HG03439 (cell line): ENCODE results near the gene KCNE1.
"Not testable (repeated sequence)": the region's sequence is repeated elsewhere in the genome, so short reads cannot be mapped to it uniquely, and the experiment has no call there.

Source experiments
- ATAC-seq: cut with Tn5 transposase; IDR thresholded peaks from one replicate; pipeline ENCODE4 v1.9.1; 2021; ENCODE audit warnings: mild to moderate bottlenecking, moderate library complexity; ENCODE audit not compliant: unreplicated experiment

The KCNE1 gene

DNA sequence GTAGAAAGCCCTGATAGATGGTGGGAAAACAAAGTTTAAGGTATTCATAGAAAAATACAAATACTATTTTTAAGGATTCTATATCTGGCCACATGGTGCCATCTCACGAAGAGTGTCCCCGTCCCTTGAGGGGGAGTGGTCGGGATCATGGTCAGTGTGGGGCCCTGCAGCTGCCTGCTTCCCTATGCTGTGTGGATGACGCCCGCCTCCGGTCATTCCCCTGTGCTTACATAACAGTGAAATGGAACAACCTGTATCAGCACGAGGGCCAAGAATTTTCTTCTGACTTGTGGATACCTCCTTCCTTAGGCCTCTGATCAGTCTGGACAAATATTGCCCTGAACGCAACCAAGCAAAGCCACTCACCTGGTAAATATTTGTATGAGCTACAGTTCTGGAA is 84.7 kb downstream of the KCNE1 start:
- not testable (repeated sequence) for ATAC-seq

- ATAC-seq = not testable (repeated sequence)
These were observed 88.2 kb downstream of the KCNE1 start, which contains the start of gene SMIM34 for GRCh38 chr21:34423805-34424204. SMIM34 (minus strand) TSS chr21:34423951; CDS start chr21:34423839, 112 bp downstream.

GRCh38 chr21:34417448-34418077 is 94.4 kb downstream of the KCNE1 start:
- ATAC-seq = not testable (repeated sequence)

DNA sequence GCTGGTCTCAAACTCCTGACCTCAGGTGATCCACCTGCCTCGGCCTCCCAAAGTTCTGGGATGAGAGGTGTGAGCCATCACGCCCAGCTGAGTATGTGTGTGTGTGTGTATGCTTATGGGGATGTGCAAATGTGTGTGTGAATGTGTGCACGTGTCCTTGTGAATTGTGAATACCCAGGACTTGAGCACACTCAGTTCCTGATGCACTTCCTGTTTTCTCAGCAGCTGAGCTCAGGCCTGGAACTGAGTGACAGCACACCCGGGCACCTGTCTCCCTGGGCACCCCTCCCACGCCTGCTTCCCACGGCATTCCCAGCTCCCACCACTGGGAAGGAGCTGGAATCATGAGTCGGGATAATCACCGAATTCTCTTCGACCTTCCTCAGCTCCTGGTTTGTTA is 104.7 kb downstream of the KCNE1 start:
- ATAC-seq = not testable (repeated sequence)

- not testable (repeated sequence) for ATAC-seq
These were observed 105.3 kb downstream of the KCNE1 start for GRCh38 chr21:34406676-34407075.

DNA sequence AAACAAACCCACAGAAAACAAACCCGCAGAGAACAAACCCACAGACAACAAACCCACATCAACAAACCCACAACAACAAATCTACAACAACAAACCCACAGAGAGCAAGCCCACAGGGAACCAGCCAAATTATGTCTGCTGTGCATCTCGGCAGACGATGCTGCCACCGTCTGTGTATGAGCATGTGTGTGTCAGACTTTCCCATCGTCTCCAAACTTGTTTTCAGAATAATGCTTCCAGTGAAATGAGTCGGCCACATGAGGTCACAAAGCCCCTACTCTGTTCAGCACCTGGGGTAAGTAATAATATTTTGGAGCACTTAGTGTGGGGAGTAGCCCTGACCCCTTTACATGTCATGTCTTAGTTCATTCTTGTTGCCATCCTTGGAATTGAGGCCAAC is 105.9 kb downstream of the KCNE1 start:
- not testable (repeated sequence) for ATAC-seq

- ATAC-seq = not testable (repeated sequence)
These were observed 106.3 kb downstream of the KCNE1 start for GRCh38 chr21:34405686-34406085.

- not testable (repeated sequence) for ATAC-seq
These were observed 107.3 kb downstream of the KCNE1 start for GRCh38 chr21:34404742-34405141.

DNA sequence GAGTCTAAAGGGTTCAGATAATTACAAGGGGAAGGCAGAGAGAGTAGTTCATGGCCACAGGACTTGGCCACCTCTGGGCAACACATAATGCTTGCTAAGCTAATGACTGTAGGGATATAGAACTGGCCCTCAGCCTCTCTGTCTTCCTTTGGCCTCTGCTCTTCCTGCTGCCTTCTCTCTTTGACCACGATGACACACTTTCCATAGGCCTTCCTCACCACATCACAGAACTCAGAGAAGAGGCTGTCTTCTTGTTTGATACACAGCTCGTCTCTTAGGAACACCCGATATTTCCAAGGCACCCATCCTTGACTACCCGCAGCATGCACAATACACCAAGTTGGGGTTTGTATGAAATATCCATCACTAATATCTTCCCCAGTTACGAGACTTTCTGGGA is 111.5 kb downstream of the KCNE1 start:
- ATAC-seq = not testable (repeated sequence)
